Gastroesophageal sphincter (tissue), 3 donors: ENCODE results near the gene DNA2.

ENCODE experiments used
- CTCF ChIP-seq, 4 experiments: fragments of 200-600 bp in 2 of 4; fragments of 450-650 bp in 2 of 4; sonication (generic) in 1 of 4; IDR thresholded peaks; one replicate each; pipeline ENCODE4 v1.5.1; 2017 to 2019; ENCODE audit warnings: antibody characterized with exemption in 4 of 4, mild to moderate bottlenecking in 2 of 4, moderate library complexity in 2 of 4
- POLR2AphosphoS5 ChIP-seq: sonication (generic); formaldehyde crosslinking; IDR thresholded peaks from one replicate; pipeline ENCODE4 v1.6.1; 2017; ENCODE audit warnings: antibody characterized with exemption

- no peak for TF ChIP-seq CTCF (IDR thresholded peaks at IDR 0.05)
- TF ChIP-seq POLR2AphosphoS5: no peak
Measured at GRCh38 chr10:68365611-68366010, 106.2 kb downstream of the DNA2 start.
